Measurements from ENCODE around the gene SPAM1.

The SPAM1 gene

DNA sequence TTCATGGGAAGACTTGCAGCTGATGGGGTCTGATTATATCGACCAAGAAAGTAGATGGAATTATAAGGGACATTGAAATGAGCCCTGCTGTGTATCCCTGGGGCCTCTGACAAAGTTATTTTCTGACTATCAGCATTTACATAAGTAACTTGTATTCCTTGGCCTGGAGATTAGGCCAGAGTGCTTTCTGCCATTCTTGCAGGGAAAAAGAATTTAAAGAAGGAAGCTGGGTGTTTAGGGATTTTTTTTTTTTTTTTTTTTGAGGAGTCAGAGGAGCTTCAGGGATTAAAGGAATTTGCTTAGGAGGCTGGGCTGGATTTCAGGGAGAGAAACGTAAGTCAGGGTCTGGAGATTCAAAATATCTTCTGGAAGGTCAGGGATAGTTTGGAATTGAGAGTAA lies 4.6 kb downstream of the SPAM1 start:
- in situ Hi-C loops (cut with MboI; ENCODE audit: low pct_unique_long_range_greater_than_20kb, low sequenced_read_pairs, unreplicated experiment): no loop called here
- no peak for DNase-seq (ENCODE audit: low spot score)
- TF ChIP-seq, protein P1, sequence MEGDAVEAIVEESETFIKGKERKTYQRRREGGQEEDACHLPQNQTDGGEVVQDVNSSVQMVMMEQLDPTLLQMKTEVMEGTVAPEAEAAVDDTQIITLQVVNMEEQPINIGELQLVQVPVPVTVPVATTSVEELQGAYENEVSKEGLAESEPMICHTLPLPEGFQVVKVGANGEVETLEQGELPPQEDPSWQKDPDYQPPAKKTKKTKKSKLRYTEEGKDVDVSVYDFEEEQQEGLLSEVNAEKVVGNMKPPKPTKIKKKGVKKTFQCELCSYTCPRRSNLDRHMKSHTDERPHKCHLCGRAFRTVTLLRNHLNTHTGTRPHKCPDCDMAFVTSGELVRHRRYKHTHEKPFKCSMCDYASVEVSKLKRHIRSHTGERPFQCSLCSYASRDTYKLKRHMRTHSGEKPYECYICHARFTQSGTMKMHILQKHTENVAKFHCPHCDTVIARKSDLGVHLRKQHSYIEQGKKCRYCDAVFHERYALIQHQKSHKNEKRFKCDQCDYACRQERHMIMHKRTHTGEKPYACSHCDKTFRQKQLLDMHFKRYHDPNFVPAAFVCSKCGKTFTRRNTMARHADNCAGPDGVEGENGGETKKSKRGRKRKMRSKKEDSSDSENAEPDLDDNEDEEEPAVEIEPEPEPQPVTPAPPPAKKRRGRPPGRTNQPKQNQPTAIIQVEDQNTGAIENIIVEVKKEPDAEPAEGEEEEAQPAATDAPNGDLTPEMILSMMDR (IDR thresholded peaks at IDR 0.05; ENCODE audit: extremely low read depth, insufficient read depth, missing control alignments): no peak

DNA sequence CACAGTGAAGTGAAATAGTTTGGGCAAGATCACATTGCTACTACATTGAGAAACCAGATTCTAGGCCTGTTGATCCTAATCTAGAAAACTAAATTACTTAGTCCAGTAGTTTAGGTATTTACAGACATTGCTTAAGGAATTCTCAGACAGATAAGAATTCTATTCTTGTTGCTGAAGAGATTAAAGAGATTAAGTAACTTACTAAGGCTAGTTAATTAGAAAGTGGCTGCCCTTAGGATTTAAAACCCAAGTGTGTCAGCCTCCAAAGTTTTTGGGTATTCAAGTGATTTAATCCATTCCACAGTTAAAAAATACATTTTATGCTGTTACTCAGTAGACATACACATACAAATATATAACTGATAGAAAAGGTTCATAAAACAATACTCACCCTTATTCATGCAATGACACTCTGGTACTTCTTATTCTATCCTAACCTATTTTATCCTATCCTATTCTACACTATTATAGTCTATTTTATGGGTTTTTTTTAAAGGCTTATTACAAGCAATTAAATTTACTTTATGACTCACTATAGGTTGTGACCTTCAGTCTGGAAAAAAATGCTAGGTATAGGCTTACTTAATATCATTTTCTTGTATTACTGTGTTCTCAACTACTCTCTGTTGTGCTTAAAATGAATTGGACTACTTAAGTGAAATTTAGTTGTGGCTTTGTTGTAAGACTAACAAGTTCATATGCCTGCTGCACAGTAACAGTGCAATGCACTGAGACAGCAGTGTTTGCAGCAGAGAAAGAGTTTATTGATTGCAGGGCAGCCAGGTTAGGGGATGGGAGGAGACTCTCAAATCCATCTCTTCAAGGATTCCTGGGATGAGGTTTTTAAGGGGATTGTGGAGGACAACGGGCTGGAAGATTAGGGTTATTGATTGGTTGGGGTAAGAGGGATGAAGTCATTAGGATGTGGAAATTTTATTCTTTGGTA lies 10.7 kb downstream of the SPAM1 start:
- DNase-seq (ENCODE audit: low spot score): no peak
- in situ Hi-C loops (cut with MboI; ENCODE audit: low pct_unique_long_range_greater_than_20kb, low sequenced_read_pairs, unreplicated experiment): no loop called here
- TF ChIP-seq, protein P1 (IDR thresholded peaks at IDR 0.05; ENCODE audit: extremely low read depth, insufficient read depth, missing control alignments): no peak

DNA sequence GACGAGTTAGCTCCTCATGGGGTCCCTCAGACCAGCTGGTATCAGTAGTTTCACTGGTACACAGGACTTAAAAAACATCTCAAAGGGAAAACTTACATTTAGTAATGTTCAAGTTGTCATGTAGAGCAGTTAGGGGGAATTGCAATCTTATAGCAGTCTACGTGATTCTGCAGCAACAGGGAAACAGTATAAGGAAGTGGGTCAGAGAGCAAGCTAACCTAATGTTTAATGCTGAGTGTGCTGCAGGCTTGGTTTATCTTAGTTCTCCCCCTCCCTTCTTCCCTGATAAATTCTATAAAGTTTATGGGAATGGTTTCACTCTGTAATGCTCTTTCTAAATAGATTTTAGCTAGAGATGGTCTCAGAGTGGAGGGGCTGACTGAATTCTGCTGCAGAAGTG lies 11.3 kb downstream of the SPAM1 start:
- TF ChIP-seq, protein P1 (IDR thresholded peaks at IDR 0.05; ENCODE audit: extremely low read depth, insufficient read depth, missing control alignments): no peak
- in situ Hi-C loops (cut with MboI; ENCODE audit: low pct_unique_long_range_greater_than_20kb, low sequenced_read_pairs, unreplicated experiment): no loop called here
- DNase-seq (ENCODE audit: low spot score): no peak

DNA sequence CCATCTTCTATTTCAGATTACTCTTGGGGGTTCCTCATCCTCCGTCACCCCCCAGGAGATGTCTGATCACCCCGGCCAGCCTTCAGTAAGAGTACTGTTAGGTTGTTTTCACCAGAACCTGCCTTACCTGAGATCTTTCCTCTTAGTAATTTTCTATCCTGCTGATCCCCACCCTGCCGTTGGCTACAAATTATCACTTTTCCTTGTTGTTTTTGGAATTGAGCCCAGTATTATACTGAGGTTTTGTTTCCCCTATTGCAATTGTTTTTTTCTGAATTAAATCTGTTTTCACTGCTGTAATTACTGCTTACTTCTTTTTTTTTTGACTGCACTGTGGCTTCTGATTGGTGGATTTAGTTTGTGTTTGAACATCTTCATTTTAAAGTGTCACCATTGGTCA lies 14.7 kb downstream of the SPAM1 start:
- TF ChIP-seq, protein P1 (IDR thresholded peaks at IDR 0.05; ENCODE audit: extremely low read depth, insufficient read depth, missing control alignments): no peak
- DNase-seq (ENCODE audit: low spot score): no peak
- in situ Hi-C loops (cut with MboI; ENCODE audit: low pct_unique_long_range_greater_than_20kb, low sequenced_read_pairs, unreplicated experiment): no loop called here

DNA sequence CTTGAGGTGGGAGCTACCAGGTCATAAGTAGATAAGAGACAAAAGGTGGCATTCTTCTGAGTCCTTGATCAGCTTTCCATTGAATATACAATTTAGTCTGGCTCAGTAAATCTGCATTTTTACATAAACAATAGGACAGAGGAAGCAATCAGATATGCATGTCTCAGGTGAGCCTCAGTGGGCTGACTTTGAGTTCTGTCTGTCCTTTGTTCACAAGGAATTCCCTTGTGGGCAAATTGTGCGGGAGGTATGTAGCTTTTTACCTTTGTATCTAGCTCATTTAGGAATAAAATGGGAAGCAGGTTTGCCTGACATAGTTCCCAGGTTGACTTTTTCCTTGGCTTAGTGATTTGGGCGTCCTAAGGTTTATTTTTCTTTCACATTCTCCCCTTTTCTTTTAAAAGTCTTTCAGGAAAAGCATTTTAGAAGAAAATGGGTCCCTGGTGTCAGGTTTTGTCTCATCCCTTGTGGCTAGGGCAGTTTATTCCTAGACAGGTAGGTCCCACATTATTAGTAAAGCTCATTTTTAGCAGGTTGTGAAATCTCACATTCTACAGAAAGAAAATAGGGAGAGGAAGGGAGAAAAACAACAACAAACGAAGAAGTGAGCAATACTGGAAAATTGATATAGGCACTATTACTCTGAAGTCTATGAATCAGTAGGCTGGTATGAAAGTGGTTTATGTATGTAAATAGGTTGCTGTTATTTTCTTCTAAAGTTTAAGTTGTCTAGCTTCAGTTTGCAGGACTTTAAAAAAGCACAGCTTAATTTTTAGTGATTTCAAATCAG lies 16.5 kb downstream of the SPAM1 start:
- no peak for DNase-seq (ENCODE audit: low spot score)
- in situ Hi-C loops (cut with MboI; ENCODE audit: low pct_unique_long_range_greater_than_20kb, low sequenced_read_pairs, unreplicated experiment): no loop called here
- TF ChIP-seq, protein P1 (IDR thresholded peaks at IDR 0.05; ENCODE audit: extremely low read depth, insufficient read depth, missing control alignments): no peak

DNA sequence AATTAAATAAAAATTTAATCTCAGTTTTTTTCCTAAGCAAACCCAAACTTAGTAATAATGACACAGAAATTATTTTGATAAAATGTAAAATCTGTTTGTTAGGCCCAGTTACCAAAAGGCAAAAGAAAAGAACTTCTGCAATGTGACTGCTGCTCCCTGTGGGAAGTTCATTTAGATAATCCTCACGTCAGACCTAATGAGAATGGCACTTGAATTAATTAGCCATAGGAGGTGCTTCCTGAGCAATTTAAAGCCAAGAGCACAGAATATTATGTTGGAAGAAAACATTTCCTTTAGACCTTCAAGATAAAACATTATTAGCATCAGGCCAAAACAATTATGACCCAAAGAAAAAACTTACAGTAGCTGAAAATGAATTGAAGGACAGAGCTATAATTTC lies 19.4 kb downstream of the SPAM1 start:
- no peak for DNase-seq (ENCODE audit: low spot score)
- in situ Hi-C loops (cut with MboI; ENCODE audit: low pct_unique_long_range_greater_than_20kb, low sequenced_read_pairs, unreplicated experiment): no loop called here
- TF ChIP-seq, protein P1 (IDR thresholded peaks at IDR 0.05; ENCODE audit: extremely low read depth, insufficient read depth, missing control alignments): no peak
